GM10847 (cell line): ENCODE measurements around the gene PIN4.
A peak's percentile ranks its signal among the peaks of the same experiment; 100 is the strongest.

Experiments
- POLR2A ChIP-seq: IDR thresholded peaks from 2 replicates; pipeline ENCODE4 v1.6.1; 2011; ENCODE audit not compliant: insufficient read length; ENCODE audit errors: extremely low read depth

The PIN4 gene

GRCh38 chrX:72176981-72177380, 4.6 kb upstream of the PIN4 start:
- TF ChIP-seq POLR2A = no peak

GRCh38 chrX:72180539-72180938, 1.0 kb upstream of the PIN4 start:
- TF ChIP-seq POLR2A = no peak

- TF ChIP-seq POLR2A = no peak
Observed at GRCh38 chrX:72182924-72183323, 1.4 kb downstream of the PIN4 start.

DNA sequence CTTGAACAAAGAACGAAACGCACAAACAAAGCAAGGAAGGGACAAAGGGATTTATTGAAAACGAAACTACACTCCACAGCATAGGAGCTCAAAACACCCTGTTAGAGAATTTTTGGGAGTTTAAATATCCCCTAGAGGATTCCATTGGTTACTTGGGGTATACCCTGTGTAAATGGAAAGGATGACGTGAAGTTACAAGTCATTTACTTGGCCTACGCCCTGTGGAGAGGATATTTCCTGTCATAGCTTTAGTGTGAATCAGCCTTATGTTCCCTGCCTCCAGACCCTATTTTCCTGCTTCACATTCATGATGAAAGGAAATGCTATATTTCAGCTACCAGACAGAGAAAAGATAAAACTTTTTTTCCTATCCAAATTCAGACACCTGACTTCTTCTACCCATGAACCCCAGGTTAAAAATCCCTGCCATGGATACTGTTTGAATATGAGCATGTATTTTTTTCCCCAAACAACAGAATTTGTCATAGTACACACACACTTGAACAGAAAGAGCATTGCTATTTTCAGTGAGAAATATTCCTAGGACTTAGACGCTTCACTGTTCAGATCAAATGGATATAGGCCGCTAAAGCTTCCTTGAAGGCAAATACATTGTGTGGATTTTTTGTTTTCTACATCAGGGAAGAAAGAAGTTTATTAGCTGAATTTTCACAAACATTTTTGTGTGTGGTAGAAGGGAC, 20.4 kb downstream of the PIN4 start:
- TF ChIP-seq POLR2A = no peak

DNA sequence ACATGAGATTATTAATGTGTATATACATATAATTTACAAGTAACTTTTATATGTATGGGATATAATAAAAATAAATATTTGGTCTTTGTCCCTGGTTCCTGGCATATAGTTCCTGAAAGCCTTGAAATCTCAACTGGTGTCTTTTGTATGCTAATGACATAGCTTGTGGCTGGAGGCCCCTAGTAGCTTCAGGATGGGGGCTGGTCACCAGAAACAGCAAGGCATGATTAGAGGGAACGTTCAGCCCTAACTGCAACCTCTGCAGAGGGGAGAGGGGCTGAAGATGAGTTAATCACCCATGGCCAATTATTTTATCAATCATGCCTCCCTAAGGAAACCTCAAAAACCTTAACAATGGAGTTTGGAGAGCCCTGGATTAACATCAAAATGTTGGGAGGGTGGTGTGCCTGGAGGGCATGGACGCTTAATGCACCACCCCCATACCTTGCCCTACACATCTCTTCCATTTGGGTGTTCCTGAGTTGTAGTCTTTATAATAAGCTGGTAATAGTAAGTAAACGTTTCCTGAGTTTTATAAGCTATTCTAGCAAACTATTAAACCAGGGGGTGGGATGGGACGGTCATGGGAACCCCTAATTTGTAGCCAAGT, 21.3 kb downstream of the PIN4 start:
- TF ChIP-seq POLR2A = no peak

DNA sequence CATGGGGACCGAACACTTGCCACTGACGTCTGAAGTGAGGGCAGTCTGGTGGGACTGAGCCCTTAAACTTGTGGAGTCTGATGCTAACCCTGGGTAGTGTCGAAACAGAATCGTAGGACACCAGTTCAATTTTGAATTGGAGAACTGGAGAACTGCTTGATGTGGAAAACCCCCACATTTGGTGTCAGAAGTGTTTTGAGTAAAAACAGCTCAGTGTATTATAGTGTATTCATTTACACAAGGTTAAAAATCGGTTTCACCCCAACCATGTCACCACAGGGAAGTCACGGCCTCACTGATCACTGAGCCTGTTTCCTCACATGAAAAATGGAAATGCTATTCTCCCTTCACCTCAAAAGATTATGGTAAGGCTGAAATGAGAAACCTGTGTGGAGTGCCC, 21.9 kb downstream of the PIN4 start:
- no peak for TF ChIP-seq POLR2A

GRCh38 chrX:72205706-72206105, 24.1 kb downstream of the PIN4 start:
- no peak for TF ChIP-seq POLR2A

- TF ChIP-seq POLR2A = no peak
Observed at GRCh38 chrX:72207366-72207765, 25.8 kb downstream of the PIN4 start.

GRCh38 chrX:72208126-72208800, 26.7 kb downstream of the PIN4 start:
- TF ChIP-seq POLR2A = no peak

DNA sequence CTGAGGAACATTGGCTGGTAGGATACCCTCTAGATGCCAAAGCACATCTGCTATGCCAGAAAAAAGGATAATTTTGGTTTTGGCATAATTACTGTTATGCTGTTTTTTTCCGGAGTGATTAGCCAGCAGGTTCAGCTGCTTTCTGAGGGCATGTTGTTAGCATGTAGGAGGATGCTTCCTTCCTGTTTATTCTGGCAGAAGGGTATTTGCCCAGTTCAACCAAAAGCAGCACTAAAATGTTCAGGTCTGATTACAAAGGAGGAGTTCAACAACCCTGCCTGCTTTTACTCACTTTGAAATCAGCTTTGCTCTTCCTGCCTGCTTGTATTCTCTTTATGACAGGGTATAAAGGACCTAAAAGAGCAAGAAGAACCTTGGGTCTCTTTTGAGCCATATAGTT, 35.4 kb downstream of the PIN4 start:
- TF ChIP-seq POLR2A = no peak

GRCh38 chrX:72230290-72230689, 48.7 kb downstream of the PIN4 start:
- TF ChIP-seq POLR2A = no peak

DNA sequence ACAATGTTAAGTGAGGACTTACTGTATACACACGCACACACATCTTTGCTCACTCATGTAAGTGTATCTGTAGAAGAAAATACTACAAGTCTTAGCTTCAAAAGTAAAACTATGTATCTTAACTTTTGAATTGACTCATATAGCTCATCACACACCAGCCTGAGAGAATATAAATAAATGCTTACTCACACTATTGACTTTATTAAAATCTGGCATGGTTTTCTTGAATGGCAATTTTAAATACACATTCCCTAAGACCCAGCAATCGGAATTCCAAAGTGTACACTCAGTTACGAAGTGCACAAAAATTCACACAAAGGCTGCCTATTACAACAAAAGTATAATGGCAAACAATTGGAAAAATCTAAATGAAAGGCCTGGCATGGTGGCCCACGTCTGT, 55.3 kb downstream of the PIN4 start:
- TF ChIP-seq POLR2A = no peak

- TF ChIP-seq POLR2A = no peak
Observed at GRCh38 chrX:72238183-72238582, 56.6 kb downstream of the PIN4 start.

DNA sequence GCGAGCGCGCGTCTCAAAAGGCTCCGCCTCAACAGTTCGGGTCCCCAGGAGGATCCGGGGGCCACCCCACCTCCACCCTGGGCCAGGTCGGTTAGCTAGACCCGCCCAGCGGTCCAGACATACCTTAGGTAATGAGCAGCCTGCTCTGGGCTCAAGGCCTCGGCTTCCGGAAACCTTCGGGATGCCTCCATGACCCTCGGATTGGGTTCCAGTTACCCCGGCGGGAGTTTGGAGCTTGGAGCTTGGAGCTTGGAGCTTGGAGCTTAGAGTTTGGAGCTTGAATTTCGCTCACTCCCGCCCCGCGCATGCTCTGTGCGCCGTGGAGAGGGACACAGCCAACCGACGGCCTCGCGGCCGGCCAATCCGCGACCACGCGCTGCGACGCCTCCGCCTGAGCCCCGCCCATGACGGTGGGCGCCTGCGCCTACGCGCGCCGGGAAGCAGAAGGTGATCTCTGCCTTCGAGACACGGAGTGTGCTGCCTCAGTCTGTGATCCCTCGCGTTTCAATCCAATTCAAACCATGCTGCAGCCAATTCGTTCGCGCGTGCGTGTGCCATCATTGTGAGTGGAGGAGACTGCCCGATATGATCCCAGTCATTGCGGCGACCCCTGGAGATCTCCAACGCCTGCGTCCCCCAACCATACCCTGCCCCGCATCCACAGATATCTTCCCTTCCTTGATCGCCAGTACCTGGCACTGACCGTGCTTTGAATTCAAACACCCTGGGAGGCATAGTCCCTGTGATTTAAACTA, 57.3 kb downstream of the PIN4 start, which contains the start of gene ERCC6L:
Gene ERCC6L (minus strand): TSS at position 307 of the 755 bp plus-strand sequence. CDS start 116 bp downstream, at position 191.
- TF ChIP-seq POLR2A = peak; percentile 62

GRCh38 chrX:72240976-72241375, 59.4 kb downstream of the PIN4 start:
- TF ChIP-seq POLR2A = no peak

DNA sequence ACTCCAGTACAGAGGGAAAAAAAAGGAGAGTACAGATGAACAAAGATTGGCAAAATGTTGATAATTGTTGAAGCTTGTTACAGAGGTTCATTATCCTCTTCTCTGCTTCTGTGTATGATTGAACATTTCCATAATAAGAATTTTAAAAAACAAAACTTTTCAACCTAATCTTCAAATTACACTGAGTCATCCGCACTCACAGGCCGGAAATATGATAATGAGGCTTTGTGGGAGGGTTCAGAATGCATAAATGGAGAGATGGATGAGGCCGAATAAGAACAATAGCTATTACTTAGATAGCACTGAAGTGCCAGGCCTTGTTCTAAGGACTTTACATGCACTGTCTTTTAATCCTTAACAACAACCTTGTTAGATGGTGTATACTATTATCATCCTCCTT, 61.9 kb downstream of the PIN4 start:
- TF ChIP-seq POLR2A = no peak
